DMS 273 (cell line): Measurements from ENCODE around the gene UBALD1.

Source experiments
- DNase-seq: peaks from one replicate; lab custom pipeline; 2025; ENCODE audit not compliant: unreplicated experiment; lab: John Stamatoyannopoulos, UW

UBALD1 gene

GRCh38 chr16:4614571-4615383 lies at the start of gene UBALD1:
UBALD1 (minus strand) TSS chr16:4614888; CDS start chr16:4614797, 91 bp downstream.
- DNase-seq: peak; percentile 95

DNA sequence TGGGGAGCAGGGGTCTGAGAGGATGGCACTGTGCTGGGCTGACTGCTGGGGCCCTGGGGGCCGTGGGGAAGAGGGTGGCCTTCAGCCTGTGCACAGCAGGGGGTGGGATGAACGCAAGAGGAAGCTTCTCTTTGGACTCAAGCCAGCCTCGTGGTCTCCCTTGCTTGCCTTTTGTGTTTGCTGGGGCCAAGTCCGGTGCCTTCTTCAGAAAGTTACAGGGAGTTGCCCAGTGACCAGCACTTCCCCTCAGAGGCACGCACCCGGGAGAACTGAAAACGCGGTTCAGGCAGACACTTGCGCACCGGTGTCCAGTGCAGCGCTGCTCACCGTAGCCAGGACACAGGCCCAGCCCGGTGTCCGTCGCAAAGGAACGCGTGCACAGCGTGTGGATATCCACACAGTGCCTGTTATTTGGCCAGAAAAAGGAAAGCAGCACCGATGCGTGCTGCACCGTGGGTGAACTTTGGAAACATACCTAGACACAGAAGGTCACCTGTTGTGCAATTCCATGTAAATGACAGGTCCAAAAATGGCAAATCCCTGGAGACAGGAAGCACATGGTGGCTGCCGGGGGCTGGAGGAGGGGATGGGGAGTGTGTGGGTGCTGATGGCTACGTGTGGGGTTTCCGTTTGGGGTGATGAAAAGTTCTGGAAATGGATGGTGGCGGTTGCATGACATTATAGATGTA lies 49.2 kb upstream of the UBALD1 start:
- DNase-seq: no peak

DNA sequence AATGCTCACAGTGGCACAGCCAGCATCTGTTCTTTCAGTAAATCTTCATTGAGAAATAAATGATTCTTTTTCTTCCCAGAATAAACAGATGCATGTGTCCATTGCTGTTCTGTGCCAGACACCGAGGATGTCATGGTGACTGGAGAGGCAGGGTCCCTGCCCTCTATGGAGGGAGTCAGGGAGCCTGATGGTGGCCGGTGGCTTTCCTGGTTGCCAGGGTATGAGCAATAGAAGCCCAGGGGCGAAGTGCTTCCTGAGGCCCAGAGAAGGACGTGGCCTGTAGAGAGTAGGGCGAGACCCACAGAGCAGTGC lies 48.7 kb upstream of the UBALD1 start:
- no peak for DNase-seq

- DNase-seq: peak; percentile 91
Measured at GRCh38 chr16:4661661-4662060, 47.0 kb upstream of the UBALD1 start.

- peak; percentile 75 for DNase-seq
Measured at GRCh38 chr16:4660454-4661007, 45.8 kb upstream of the UBALD1 start.

- DNase-seq: no peak
Measured at GRCh38 chr16:4659363-4660353, 45.0 kb upstream of the UBALD1 start.

DNA sequence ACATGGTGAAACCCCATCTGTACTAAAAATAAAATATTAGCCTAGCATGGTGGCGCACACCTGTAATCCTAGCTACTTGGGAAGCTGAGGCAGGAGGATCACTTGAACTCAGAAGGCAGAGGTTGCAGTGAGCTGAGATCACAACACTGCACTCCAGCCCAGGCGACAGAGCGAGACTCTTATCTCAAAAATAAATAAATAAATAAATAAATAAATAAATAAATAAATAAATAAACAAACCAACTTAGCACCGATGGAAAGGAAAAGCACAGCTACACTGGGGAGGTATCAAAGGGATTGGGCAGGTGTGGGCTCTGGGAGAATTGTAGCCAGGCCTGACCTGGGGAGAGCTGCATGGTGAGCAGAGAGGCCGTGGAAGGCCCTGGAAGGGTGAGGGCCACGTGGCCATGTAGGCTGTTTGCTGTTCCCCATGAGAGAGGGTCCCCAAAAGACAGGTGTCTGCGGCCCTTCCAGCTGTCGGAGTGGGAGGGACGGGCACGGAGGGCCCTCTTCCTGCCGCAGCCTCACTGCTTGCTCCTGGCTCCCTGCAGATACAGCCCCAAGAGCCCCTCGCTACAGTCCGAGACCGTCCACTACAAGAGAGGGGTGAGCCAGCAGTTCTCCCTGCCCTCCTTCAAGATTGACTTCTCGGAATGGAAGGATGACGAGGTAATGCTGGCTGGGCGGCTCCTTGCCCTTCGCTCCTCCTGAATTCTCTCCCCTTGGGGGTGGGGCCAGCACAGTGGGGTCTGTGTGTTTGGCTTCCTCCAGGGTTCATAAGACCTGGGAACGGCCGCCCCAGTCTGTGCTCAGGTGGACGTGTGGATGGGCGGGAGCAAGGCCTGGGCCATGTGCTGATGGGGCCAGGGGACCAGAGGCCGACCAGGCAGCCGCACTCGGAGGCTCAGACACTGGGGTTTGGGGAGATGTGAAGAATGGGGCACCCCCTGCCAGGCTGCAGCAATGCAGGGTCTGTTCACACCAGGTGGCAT lies 42.3 kb upstream of the UBALD1 start:
- DNase-seq: no peak

- DNase-seq: no peak
Measured at GRCh38 chr16:4656221-4656620, 41.5 kb upstream of the UBALD1 start.

DNA sequence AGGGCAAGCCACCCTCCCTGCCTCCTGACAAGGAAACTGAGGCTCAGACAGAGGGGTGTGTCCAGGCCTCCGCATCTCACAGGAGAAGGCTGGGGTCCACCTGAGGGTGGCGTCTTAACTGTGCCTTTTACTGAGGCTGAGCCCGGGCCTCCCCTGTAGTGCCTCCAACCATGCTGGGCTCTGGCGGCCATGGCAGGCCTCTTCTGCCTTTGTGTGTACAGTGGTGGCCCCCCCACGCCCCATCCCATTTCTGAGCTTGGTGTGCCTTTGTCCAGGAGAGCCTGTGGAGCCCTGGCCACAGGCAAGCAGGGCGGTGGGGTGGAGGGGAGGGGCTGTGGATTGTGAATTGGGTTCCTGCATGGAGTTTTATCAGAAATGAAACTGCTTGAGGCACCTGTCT lies 41.1 kb upstream of the UBALD1 start:
- no peak for DNase-seq

GRCh38 chr16:4654964-4655590 lies 40.4 kb upstream of the UBALD1 start:
- no peak for DNase-seq

GRCh38 chr16:4654011-4654963 lies 39.6 kb upstream of the UBALD1 start:
- no peak for DNase-seq

GRCh38 chr16:4652561-4652960 lies 37.9 kb upstream of the UBALD1 start:
- DNase-seq: no peak

- no peak for DNase-seq
Measured at GRCh38 chr16:4651827-4652226, 37.1 kb upstream of the UBALD1 start.

GRCh38 chr16:4650443-4651074 lies 35.9 kb upstream of the UBALD1 start:
- peak; percentile 95 for DNase-seq

- no peak for DNase-seq
Measured at GRCh38 chr16:4649744-4650442, 35.2 kb upstream of the UBALD1 start.

GRCh38 chr16:4648917-4649316 lies 34.2 kb upstream of the UBALD1 start:
- DNase-seq: no peak

DNA sequence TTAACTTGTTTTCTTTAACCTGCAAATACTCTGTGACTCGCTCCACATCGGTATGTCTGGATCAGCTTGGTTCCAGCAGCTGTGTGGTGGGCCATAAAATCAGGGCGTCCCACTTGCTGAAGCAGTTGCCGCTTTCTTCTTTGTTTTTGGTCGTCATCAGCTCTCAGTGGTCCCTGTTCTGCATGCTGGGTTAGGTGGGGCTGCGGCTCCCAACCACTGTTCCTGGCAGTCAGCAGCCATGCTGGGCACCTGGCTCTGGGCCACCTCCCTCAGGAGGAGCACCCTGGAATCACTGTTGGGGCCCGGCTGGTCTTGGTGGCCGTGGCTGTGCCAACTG lies 32.9 kb upstream of the UBALD1 start:
- DNase-seq: no peak
